ENCODE results near the gene VGF.

The VGF gene

DNA sequence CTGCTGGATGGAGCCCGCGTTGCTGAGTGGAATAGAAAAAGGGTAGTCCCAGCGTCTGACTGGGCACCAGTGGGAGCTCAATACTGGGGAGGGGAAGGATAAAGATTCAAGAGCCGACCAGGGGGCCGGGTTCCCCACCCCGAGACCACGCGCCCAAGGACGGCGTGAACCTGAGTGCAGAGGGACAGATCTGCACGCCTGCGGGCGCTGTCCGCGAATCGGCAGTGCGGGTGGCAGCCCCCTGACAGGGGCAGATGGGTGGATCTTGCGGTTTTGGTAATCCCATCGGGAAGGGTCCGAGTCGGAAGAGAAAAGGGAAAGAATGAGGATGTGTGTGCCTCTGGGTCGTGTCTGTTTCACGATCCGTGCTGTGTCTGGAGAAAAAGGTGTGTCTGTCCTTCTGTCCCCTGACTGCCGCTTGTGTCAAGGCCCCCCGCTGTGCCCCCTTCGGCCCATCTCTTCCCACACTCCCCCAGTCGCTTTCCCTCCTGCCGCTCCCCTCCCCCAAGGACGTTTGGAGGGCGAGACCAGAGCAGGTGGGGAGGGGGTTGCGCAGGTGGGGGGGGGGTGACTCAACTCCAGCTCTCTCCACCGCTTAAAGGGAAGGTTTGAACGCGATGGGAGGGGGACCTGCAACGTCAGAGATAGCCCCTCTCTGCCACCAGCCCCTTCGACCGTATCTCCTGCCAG, 734 bp upstream of the VGF start:
- DNase-seq: no peak

DNA sequence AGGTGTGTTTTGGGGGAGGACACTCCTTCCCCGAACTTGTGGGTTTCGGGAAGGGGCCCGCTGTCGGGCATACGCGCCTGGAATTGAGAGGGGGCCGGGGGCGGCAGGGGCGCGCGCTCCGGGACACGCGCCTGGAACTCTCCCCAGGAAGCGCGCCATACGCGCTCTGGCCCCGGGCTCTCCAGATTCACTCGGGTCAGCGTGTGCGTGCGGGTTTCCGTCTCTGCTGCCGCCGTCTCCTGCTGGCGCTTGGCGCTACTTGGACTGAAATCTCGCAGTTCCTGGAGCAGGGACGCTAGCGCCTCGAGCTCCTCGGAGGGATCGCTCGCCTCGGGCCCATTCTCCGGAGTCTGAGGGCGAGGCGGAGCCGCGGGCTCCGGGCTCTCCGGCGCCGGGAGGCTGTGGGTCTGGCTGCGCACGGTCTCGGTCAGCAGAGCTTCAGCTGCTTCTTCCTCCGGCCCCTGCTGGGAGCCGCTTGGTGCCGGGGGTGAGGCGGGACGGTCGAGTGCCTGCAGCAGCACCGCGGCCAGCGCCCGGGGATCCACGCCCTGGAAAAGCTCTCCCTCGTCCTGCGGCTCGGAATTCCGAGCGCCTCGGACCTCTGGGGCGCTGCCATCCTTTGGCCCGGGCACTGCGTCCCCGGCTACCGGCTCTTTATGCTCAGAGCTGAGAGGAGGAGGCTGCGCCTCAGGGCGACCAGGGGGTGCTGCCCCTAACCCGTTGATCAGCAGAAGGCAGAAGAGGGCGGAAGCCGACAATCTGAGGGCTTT, 1.1 kb downstream of the VGF start:
- DNase-seq: no peak

DNA sequence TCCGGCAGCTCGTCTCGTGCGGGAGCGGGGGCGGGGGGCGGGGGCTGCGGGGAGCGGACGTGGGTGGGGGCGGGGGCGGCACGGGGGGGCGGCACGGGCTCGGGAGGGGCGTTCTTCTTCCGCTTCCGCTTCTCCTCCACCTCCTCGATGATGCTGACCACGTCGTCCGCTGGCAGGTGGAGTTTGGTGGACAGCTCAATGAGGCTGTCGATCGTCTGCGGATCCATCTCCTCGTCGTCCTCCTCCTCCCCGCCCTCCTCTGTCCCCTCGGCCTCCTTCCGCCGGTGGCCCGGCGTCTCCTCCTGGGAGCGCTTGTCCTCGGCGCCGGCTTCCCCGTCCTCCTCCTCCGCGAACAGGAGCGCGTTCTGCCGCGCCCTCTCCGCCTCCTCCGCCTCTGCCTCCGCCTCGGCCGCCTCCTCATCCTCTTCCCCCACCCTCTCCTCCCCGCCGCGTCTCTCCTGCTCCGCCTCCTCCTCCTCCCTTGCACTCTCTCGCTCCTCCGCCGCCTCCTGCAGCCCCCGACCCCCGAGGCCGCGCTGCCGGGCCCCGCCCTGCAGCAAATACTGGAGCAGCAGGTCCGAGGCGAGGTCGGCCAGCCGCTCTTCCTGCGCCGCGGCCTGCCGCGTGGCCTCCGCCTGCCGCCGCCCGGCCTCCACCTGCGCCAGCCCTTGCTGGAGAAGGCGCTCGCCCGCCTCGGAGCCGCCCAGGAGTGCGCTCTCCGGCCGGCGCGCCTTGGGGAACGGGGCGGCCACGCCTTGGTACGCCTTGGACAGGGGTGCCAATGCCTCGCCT, 1.9 kb downstream of the VGF start:
- DNase-seq: peak; percentile 82

GRCh38 chr7:101162551-101163278, 2.7 kb downstream of the VGF start:
- DNase-seq: peak; percentile 82

DNA sequence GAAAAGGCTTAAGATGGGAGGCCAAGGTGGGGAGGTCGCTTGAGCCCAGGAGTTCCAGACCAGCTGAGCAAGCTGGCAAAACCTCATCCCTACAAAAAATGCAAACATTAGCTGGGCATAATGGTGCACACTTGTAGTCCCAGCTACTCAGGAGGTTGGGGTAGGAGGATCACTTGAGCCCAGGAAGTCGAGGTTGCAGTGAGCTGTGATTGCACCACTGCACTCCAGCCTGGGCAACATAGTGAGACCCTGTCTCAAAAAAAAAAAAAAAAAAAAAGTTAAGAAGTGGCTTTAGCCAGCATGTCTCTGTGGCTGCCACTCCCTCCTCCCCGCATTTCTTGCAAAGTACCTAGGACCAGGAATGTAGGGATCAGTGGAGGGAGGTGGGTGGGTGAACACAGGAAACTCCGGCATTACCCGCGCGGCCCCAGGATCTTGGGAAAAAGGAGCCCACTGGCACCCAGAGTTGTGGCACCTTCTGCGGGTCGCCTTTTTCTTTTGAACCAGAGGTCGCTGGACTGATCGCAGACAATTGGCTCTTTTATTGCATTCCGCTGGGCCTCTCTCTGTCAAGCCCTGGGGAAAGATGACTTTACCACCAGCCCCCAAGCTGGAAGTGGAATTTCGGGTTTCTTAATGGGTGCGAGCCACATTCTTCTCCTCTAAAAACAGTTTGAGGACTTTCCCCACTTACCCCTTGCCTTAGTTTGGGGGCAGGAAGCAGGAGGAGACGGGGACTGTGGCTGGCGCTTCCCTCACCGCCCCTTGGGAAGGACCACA, 3.5 kb downstream of the VGF start:
- no peak for DNase-seq

GRCh38 chr7:101160910-101161309, 4.5 kb downstream of the VGF start:
- no peak for DNase-seq

DNA sequence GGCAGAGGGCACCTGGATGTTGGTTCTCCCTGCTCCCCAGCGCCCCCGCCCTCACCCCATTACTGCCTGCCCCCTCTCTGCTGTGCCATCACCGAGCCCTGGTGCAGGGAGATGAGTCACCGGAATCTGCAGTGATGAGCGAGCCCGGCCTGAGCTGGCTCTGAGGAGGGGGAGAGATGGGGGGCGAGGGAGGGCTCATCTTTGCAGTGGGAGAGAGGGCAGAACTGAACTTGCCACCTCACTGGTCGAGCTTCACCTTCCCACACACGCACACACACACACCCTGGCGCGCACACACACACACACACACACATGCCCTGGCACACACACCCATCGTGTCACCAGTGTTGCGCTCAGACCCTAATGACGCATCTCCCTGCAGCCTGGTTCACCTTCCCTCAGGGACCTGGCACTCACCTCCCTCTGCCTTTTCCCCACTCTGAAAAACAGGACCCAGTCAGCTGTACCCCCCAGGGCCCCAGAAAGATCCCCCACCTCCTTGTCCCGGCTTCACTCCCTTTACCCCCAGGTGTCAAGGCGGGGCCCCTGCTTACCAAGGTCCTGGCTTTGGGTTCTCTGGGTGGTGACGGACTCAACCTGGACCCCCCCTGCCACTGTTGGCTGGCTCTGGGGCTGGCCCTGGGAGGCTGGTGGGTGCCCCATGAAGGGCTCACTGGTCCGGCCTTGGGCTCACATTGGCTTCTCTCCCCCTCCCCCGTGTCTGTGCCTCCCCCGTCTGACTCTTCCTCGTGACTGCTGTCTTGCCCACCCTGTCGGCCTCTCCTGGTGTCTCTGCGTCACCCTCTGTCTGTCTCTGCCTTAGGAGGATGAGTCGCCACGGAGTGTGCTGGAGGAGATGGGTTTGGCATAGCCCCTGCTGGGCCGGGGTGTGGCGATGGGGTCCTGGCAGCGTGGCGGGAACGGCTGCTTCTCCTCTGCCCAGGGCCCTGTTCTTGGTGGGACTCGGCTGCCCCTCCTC, 5.4 kb downstream of the VGF start:
- DNase-seq: no peak

DNA sequence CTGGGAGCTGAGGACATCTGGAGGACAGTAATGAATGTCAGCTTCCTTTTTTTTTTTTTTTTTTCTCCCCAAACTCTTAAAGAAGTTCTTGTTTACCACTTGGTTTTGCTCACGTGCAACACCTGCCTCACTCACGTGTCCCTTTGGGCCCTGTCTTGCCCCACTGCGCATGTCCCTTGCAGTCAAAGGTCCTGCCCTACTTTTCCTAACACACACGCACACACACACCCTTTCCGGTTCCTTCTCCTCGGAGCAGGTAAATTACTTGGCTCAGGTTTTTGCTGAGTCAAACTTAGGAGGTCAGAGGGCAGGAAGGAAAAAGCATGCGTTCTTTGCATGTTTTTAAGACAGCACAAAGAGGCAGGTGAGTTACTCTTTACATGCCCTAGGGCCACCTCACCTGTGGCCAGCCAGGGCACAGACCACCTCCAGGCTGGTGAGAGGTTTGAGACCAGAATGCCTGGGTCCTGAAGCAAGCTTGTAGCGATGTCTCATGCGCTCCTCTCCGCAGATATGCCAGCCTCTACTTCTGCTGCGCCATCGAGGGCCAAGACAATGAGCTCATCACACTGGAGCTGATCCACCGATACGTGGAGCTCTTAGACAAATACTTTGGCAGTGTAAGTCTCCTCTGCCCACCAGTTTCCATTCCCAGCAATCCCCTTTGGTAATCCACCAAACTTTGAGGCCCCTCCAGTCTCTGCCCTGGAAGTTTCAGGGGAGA, 8.3 kb downstream of the VGF start:
- no peak for DNase-seq

- no peak for DNase-seq
Observed at GRCh38 chr7:101156277-101156676, 9.1 kb downstream of the VGF start.

GRCh38 chr7:101155303-101155702, 10.1 kb downstream of the VGF start:
- no peak for DNase-seq

- no peak for DNase-seq
Observed at GRCh38 chr7:101154693-101155102, 10.7 kb downstream of the VGF start.

DNA sequence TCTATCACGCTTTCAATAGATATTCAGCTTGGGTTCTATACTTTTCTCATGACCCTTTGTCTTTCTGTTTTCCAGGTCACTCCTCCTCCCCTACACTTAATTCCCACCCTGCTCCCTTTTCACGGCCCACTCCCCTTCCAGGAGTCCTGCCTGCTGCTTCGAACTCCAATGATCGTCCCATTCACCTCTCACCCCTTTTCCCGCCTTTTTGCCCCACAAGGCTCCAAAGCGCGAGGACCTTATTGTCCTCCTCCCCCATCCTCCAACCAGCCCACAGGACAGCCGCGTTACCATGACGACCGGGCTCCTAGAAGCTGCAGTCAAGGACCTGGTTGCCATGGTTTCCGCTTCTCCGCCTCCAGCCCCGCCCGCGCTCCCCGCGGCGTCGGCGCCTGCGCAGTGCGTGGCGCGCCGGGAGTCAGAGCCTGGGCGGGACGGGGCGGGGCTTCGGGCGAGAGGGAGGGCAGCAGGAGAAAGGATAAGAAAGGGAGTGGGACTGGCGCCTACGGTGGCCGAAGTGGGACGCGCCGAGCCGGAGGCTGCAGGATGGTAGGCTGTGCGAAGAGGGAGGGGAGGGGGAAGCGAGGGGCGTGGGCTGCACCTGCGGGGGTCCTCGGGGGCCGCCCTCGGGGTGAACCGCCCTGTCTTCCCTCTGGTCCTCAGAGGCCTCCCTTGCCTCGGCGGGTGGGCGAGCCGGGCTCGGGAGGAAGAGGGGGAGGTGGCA, 11.2 kb downstream of the VGF start, which contains the start of gene AP1S1:
Gene AP1S1 (plus strand): TSS at position 508 of the 724 bp plus-strand sequence. CDS start 39 bp downstream, at position 547.
- DNase-seq: peak; percentile 96

DNA sequence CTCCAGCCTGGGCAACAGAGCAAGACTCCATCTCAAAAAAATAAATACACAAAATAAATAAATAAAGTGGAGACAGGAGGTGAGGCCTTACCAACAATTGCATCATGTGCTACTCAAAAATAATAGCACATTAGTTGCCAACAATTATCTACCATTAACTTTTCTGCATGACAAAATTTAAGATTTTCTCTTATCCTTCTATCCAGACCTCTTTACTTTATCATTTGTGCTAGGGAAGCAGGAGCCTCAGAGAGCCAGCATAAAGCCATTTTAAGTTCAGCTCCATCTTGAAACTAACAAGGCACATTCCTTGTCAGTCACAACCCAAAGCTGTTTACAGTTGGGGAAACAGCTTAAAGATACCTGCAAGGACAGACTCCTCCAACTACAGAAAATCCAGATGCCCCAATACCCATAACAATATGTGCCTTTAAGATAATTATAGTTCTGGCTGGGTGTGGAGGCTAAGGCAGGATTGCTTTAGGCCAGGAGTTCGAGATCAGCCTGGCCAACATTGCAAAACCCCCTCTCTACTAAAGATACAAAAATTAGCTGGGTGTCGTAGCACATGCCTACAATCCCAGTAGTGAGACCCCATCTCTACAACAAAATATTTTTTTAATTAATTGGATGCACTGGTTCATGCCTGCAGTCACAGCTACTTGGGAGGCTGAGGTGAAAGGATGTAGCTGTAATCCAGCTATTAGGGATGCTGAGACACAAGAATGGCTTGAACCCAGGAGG, 13.3 kb downstream of the VGF start:
- DNase-seq: no peak

- DNase-seq: no peak
Observed at GRCh38 chr7:101140746-101141382, 24.5 kb downstream of the VGF start.

- DNase-seq: no peak
Observed at GRCh38 chr7:101140339-101140699, 25.1 kb downstream of the VGF start.

GRCh38 chr7:101138213-101138870, 27.0 kb downstream of the VGF start:
- DNase-seq: peak; percentile 32

DNA sequence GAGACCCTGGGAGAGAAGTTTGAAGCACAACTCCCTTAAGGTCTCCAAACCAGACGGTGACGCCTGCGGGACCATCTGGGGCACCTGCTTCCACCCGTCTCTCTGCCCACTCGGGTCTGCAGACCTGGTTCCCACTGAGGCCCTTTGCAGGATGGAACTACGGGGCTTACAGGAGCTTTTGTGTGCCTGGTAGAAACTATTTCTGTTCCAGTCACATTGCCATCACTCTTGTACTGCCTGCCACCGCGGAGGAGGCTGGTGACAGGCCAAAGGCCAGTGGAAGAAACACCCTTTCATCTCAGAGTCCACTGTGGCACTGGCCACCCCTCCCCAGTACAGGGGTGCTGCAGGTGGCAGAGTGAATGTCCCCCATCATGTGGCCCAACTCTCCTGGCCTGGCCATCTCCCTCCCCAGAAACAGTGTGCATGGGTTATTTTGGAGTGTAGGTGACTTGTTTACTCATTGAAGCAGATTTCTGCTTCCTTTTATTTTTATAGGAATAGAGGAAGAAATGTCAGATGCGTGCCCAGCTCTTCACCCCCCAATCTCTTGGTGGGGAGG, 27.6 kb downstream of the VGF start:
- DNase-seq: no peak
